ENCODE measurements around the gene CATSPERE. TPM values are rescaled to one million over a fixed set of nuclear protein-coding genes. Genes with fewer than 3 reads are reported as not detected.
A peak's percentile ranks its signal among the peaks of the same experiment; 100 is the strongest.

Gene CATSPERE
- total and polyA plus RNA-seq, 9 of the 15 experiments (the other 6 are each of a cell fraction or from before 2014, with no cell fraction given), result 0.06 to 0.16 (median 0.09) TPM; not detected in 3

- TF ChIP-seq UBTF (IDR thresholded peaks at IDR 0.05; ENCODE audit: borderline replicate concordance in 1 of 2, low read depth in 2 of 2, low read length in 2 of 2), result no peak
- TF ChIP-seq KAT7 (CRISPR knock-in tag; IDR thresholded peaks at IDR 0.05; ENCODE audit: borderline replicate concordance), result peak; percentile 90; the same call in 1 of the 2 replicates
- TF ChIP-seq MLLT1 (IDR thresholded peaks at IDR 0.05), result 0 out of 4 replicates have a peak, but pooled peaks of 1 of the 2 experiments have one; percentile 47
- TF ChIP-seq, protein P1, sequence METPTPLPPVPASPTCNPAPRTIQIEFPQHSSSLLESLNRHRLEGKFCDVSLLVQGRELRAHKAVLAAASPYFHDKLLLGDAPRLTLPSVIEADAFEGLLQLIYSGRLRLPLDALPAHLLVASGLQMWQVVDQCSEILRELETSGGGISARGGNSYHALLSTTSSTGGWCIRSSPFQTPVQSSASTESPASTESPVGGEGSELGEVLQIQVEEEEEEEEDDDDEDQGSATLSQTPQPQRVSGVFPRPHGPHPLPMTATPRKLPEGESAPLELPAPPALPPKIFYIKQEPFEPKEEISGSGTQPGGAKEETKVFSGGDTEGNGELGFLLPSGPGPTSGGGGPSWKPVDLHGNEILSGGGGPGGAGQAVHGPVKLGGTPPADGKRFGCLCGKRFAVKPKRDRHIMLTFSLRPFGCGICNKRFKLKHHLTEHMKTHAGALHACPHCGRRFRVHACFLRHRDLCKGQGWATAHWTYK (CRISPR knock-in tag; IDR thresholded peaks at IDR 0.05), result peak; percentile 10; the same call in 1 of the 2 replicates
- TF ChIP-seq PURB (CRISPR knock-in tag; IDR thresholded peaks at IDR 0.05; ENCODE audit: low read depth), result no peak
- no peak for TF ChIP-seq ARID1B (IDR thresholded peaks at IDR 0.05)
- TF ChIP-seq KAT2B (IDR thresholded peaks at IDR 0.05; ENCODE audit: low read depth, low read length), result no peak
- TF ChIP-seq HSF4 (CRISPR knock-in tag; IDR thresholded peaks at IDR 0.05; ENCODE audit: borderline replicate concordance), result no peak
- TF ChIP-seq ZNF354B (CRISPR knock-in tag; IDR thresholded peaks at IDR 0.05), result no peak
- 0 out of 2 replicates have a peak, but pooled peaks have one; percentile 13 for TF ChIP-seq ZNF263 (CRISPR knock-in tag; IDR thresholded peaks at IDR 0.05; ENCODE audit: borderline replicate concordance)
- no peak for TF ChIP-seq THRA (IDR thresholded peaks at IDR 0.05)
- TF ChIP-seq, protein P2, sequence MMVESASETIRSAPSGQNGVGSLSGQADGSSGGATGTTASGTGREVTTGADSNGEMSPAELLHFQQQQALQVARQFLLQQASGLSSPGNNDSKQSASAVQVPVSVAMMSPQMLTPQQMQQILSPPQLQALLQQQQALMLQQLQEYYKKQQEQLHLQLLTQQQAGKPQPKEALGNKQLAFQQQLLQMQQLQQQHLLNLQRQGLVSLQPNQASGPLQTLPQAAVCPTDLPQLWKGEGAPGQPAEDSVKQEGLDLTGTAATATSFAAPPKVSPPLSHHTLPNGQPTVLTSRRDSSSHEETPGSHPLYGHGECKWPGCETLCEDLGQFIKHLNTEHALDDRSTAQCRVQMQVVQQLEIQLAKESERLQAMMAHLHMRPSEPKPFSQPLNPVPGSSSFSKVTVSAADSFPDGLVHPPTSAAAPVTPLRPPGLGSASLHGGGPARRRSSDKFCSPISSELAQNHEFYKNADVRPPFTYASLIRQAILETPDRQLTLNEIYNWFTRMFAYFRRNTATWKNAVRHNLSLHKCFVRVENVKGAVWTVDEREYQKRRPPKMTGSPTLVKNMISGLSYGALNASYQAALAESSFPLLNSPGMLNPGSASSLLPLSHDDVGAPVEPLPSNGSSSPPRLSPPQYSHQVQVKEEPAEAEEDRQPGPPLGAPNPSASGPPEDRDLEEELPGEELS (CRISPR knock-in tag; IDR thresholded peaks at IDR 0.05; ENCODE audit: borderline replicate concordance), result no peak; the same call in 1 of the 2 replicates
- no peak for TF ChIP-seq ZBTB8A (IDR thresholded peaks at IDR 0.05; ENCODE audit: partially characterized antibody)
- no peak; the same call in 1 of the 2 replicates for TF ChIP-seq E2F1 (CRISPR knock-in tag; IDR thresholded peaks at IDR 0.05)
- TF ChIP-seq ZFP36 (IDR thresholded peaks at IDR 0.05; ENCODE audit: low read depth, low read length, partially characterized antibody), result no peak
- no peak for TF ChIP-seq PRPF4 (IDR thresholded peaks at IDR 0.05; ENCODE audit: insufficient read depth, low read depth, low read length, poor library complexity, severe bottlenecking)
Observed at GRCh38 chr1:244653439-244654107, 192.5 kb downstream of the CATSPERE start (continued).
